Adrenal gland (tissue), 5 donors: ENCODE measurements around the gene TFR2.

Source experiments
- CTCF ChIP-seq, 6 experiments: fragments of 450-650 bp in 4 of 6; fragments of 200-600 bp in 2 of 6; sonication (generic) in 1 of 6; IDR thresholded peaks; 1 replicate in 5 of 6; 2 replicates in 1 of 6; pipeline versions ENCODE4 v1.5.1 to v1.8.0; 2016 to 2021; ENCODE audit warnings: antibody characterized with exemption in 6 of 6, mild to moderate bottlenecking in 2 of 6, moderate library complexity in 1 of 6
- POLR2A ChIP-seq, 2 donors: fragments of 450-650 bp; IDR thresholded peaks; one replicate each; pipeline ENCODE4 v1.6.1; 2017; ENCODE audit warnings: antibody characterized with exemption in 2 of 2, mild to moderate bottlenecking in 2 of 2, moderate library complexity in 1 of 2
- donor health status: DM: no; HTN: no; CAD: no.

DNA sequence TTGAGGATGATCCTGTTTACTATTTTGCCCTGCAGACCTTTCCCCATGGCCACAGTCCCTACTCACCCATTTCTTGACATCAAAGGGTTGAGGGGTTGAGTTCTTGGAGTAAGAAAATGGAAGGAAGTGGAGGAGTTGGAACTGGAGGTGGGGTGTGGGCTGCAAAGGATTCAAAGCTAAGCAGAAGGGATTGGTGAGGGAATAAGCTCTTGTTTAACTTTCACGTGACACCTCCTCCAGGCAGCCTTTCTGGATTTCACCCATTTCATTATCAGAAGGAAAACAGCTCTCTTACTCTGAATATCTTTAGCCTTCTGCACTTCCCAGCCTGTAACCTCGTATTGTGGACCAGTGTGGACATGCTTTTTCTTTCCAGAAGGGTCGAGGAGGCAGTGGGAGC, 15.3 kb downstream of the TFR2 start:
- TF ChIP-seq CTCF (IDR thresholded peaks at IDR 0.05) (no peak), POLR2A (IDR thresholded peaks at IDR 0.05) (no peak)
